SK-N-MC (cell line): ENCODE results near the gene MAGI2.

Experiments used
- EZH2 ChIP-seq: fragments of 200-600 bp; sonication (generic); IDR thresholded peaks from one replicate; pipeline ENCODE4 v1.6.1; 2017; ENCODE audit warnings: antibody characterized with exemption
- POLR2AphosphoS5 ChIP-seq: IDR thresholded peaks from 2 replicates; pipeline ENCODE4 v1.6.1; 2012; ENCODE audit warnings: mild to moderate bottlenecking, low read depth, low read length, borderline replicate concordance

- no peak for TF ChIP-seq EZH2
- TF ChIP-seq POLR2AphosphoS5, result no peak
Observed at GRCh38 chr7:78490524-78490923, 962.9 kb downstream of the MAGI2 start.
